Measurements from ENCODE around the gene VPS37C. TPM values are rescaled to one million over a fixed set of nuclear protein-coding genes. Genes with fewer than 3 reads are reported as not detected.

Gene VPS37C
- total RNA-seq, 1 donor from 2014 or later, result 27.8 TPM

GRCh38 chr11:61127991-61128390, 33.2 kb downstream of the VPS37C start:
- no peak for DNase-seq (ENCODE audit: extremely low spot score, unreplicated experiment)
- H3K36me3 Mint-ChIP-seq, result no peaks in the 10 kb centered on the region
- no peak overlapping the region for H3K27ac Mint-ChIP-seq
- TF ChIP-seq CTCF (conservative IDR thresholded peaks at IDR 0.05), result no peak
- peaks cover 39% of the 10 kb centered on the region for H3K4me1 Mint-ChIP-seq (ENCODE audit: unreplicated experiment)
- no peaks in the 10 kb centered on the region for H3K27me3 Mint-ChIP-seq
- H3K9me3 Mint-ChIP-seq, result no peaks in the 10 kb centered on the region
- H3K4me3 Mint-ChIP-seq, result no peak overlapping the region

GRCh38 chr11:61126256-61126655, 35.0 kb downstream of the VPS37C start:
- no peaks in the 10 kb centered on the region for H3K36me3 Mint-ChIP-seq

GRCh38 chr11:61125310-61125684, 35.9 kb downstream of the VPS37C start:
- no peak for DNase-seq (ENCODE audit: extremely low spot score, unreplicated experiment)
- Mint-ChIP-seq H3K36me3 (no peaks in the 10 kb centered on the region), H3K4me3 (no peak overlapping the region), H3K4me1 (ENCODE audit: unreplicated experiment) (peaks cover 43% of the 10 kb centered on the region), H3K27ac (no peak overlapping the region), H3K9me3 (no peaks in the 10 kb centered on the region), H3K27me3 (no peaks in the 10 kb centered on the region)
- no peak for TF ChIP-seq CTCF (conservative IDR thresholded peaks at IDR 0.05)

More at GRCh38 chr11:61126256-61126655, 35.0 kb downstream of the VPS37C start:
- Mint-ChIP-seq H3K9me3 (no peaks in the 10 kb centered on the region), H3K4me1 (ENCODE audit: unreplicated experiment) (peaks cover 39% of the 10 kb centered on the region), H3K4me3 (no peak overlapping the region), H3K27me3 (no peaks in the 10 kb centered on the region), H3K27ac (no peak overlapping the region)
- no peak for DNase-seq (ENCODE audit: extremely low spot score, unreplicated experiment)
- peak; percentile 26 for TF ChIP-seq CTCF (conservative IDR thresholded peaks at IDR 0.05)

GRCh38 chr11:61124574-61125309, 36.5 kb downstream of the VPS37C start:
- Mint-ChIP-seq H3K27ac (no peak overlapping the region), H3K27me3 (no peaks in the 10 kb centered on the region)

GRCh38 chr11:61123775-61124571, 37.3 kb downstream of the VPS37C start:
- no peak overlapping the region for H3K27ac Mint-ChIP-seq
- TF ChIP-seq CTCF (conservative IDR thresholded peaks at IDR 0.05), result no peak
- H3K27me3 Mint-ChIP-seq, result no peaks in the 10 kb centered on the region
- no peak for DNase-seq (ENCODE audit: extremely low spot score, unreplicated experiment)
- H3K4me1 Mint-ChIP-seq (ENCODE audit: unreplicated experiment), result peaks cover 41% of the 10 kb centered on the region
- H3K36me3 Mint-ChIP-seq, result no peaks in the 10 kb centered on the region
- no peak overlapping the region for H3K4me3 Mint-ChIP-seq
- no peaks in the 10 kb centered on the region for H3K9me3 Mint-ChIP-seq

More at GRCh38 chr11:61124574-61125309, 36.5 kb downstream of the VPS37C start:
- no peak for DNase-seq (ENCODE audit: extremely low spot score, unreplicated experiment)
- Mint-ChIP-seq H3K9me3 (no peaks in the 10 kb centered on the region), H3K4me3 (no peak overlapping the region), H3K36me3 (no peaks in the 10 kb centered on the region), H3K4me1 (ENCODE audit: unreplicated experiment) (peaks cover 41% of the 10 kb centered on the region)
- TF ChIP-seq CTCF (conservative IDR thresholded peaks at IDR 0.05), result no peak

All from type B pancreatic cell (in vitro differentiated cells).